NB4 (cell line): ENCODE results near the gene ITPR3.

Experiments
- CTCF ChIP-seq: IDR thresholded peaks from one replicate; pipeline ENCODE4 v1.5.1; 2012; ENCODE audit warnings: low read depth, low read length
- MAX ChIP-seq: IDR thresholded peaks from 2 replicates; pipeline ENCODE4 v1.6.1; 2011; ENCODE audit warnings: low read depth, low read length
- MYC ChIP-seq: IDR thresholded peaks from 2 replicates; pipeline ENCODE4 v1.6.1; 2011; ENCODE audit warnings: low read depth, low read length
- POLR2A ChIP-seq: IDR thresholded peaks from 2 replicates; pipeline ENCODE4 v1.6.1; 2011; ENCODE audit warnings: mild to moderate bottlenecking; ENCODE audit not compliant: insufficient read length; ENCODE audit errors: extremely low read depth

- TF ChIP-seq CTCF, result no peak
- no peak for TF ChIP-seq MYC
- TF ChIP-seq POLR2A, result no peak
- no peak for TF ChIP-seq MAX
Observed at GRCh38 chr6:33607126-33607783, 13.9 kb upstream of the ITPR3 start.
